IMR-90 (cell line): ENCODE results near the gene FAF1. TPM values are rescaled to one million over a fixed set of nuclear protein-coding genes. Genes with fewer than 3 reads are reported as not detected.

Source experiments
- ATAC-seq: fragments of 200-7000 bp; cut with Tn5 transposase; 2 replicates; pipeline ENCODE4 v1.9.1; 2020; ENCODE audit warnings: low read depth, mild to moderate bottlenecking, moderate library complexity
- BruUV-seq: library from RNA; stranded (reverse); fragments of 400-500 nt; replicated peaks from 2 replicates; lab custom pipeline; 2021; lab: Mats Ljungman, UMichigan
- CTCF ChIA-PET: fragments of 300-600 bp; formaldehyde crosslinking; extraction: SDS; loops from one replicate; lab custom pipeline; 2021; ENCODE audit warnings: antibody characterized with exemption; lab: Yijun Ruan, JAX
- POLR2A ChIA-PET: fragments of 300-600 bp; sonication (Branson Sonifier 250); formaldehyde crosslinking; loops from one replicate; lab custom pipeline; 2022; ENCODE audit warnings: antibody characterized with exemption; ENCODE audit not compliant: unreplicated experiment; lab: Charles Lee
- DNase-seq: peaks from one replicate; pipeline ENCODE4 v3.0.0; 2013
- H2AFZ ChIP-seq: replicated peaks from 2 replicates; pipeline ENCODE3; 2013; ENCODE audit warnings: low read length, mild to moderate bottlenecking; ENCODE audit not compliant: poor library complexity
- H2AK5ac ChIP-seq: 2 replicates; pipeline ENCODE4 v1.6.1; 2013; ENCODE audit warnings: low read depth, low read length, inconsistent platforms
- H2AK9ac ChIP-seq: replicated peaks from 2 replicates; pipeline ENCODE3; 2013; ENCODE audit warnings: mild to moderate bottlenecking, low read depth, low read length, moderate library complexity; ENCODE audit not compliant: poor library complexity
- H2BK120ac ChIP-seq: 2 replicates; pipeline ENCODE4 v1.6.1; 2013; ENCODE audit warnings: low read depth, low read length, inconsistent platforms
- H2BK15ac ChIP-seq: 3 replicates; pipeline ENCODE4 v1.6.1; 2013; ENCODE audit warnings: low read depth, low read length, inconsistent platforms
- H2BK20ac ChIP-seq: 2 replicates; pipeline ENCODE4 v1.6.1; 2013; ENCODE audit warnings: low read depth, mild to moderate bottlenecking, inconsistent platforms, low read length, moderate library complexity
- H2BK5ac ChIP-seq: 2 replicates; pipeline ENCODE4 v1.6.1; 2013; ENCODE audit warnings: mild to moderate bottlenecking, low read depth, low read length, inconsistent platforms; ENCODE audit not compliant: poor library complexity, severe bottlenecking
- H3K14ac ChIP-seq: replicated peaks from 2 replicates; pipeline ENCODE4 v1.6.1; 2013; ENCODE audit warnings: low read depth, low read length, inconsistent platforms
- H3K18ac ChIP-seq: 2 replicates; pipeline ENCODE4 v1.6.1; 2013; ENCODE audit warnings: low read depth, low read length, control low read depth
- H3K23ac ChIP-seq: 2 replicates; pipeline ENCODE4 v1.6.1; 2013; ENCODE audit warnings: low read depth, low read length, inconsistent platforms
- H3K27ac ChIP-seq: 2 replicates; pipeline ENCODE4 v1.5.1; 2013; ENCODE audit warnings: mild to moderate bottlenecking, control low read depth, low read length; ENCODE audit not compliant: insufficient read depth
- H3K27me3 ChIP-seq: 2 replicates; pipeline ENCODE4 v1.6.1; 2013; ENCODE audit warnings: low read length; ENCODE audit not compliant: control insufficient read depth, insufficient read depth
- H3K36me3 ChIP-seq: 2 replicates; pipeline ENCODE4 v1.6.1; 2013; ENCODE audit warnings: low read length, mixed read lengths; ENCODE audit not compliant: control insufficient read depth, insufficient read depth
- H3K4ac ChIP-seq: 2 replicates; pipeline ENCODE4 v1.6.1; 2013; ENCODE audit warnings: low read depth, low read length, inconsistent platforms
- H3K4me1 ChIP-seq: 2 replicates; pipeline ENCODE4 v1.6.1; 2013; ENCODE audit warnings: low read length, mixed read lengths; ENCODE audit not compliant: control insufficient read depth, insufficient read depth
- H3K4me2 ChIP-seq: 2 replicates; pipeline ENCODE4 v1.6.1; 2013; ENCODE audit warnings: low read depth, mild to moderate bottlenecking, control low read depth, low read length, moderate library complexity
- H3K4me3 ChIP-seq: 2 replicates; pipeline ENCODE4 v1.5.1; 2013; ENCODE audit warnings: low read depth, mild to moderate bottlenecking, control low read depth, low read length, moderate library complexity; ENCODE audit not compliant: insufficient read depth
- H3K56ac ChIP-seq: 2 replicates; pipeline ENCODE4 v1.6.1; 2013; ENCODE audit warnings: low read length, inconsistent platforms; ENCODE audit not compliant: insufficient read depth; ENCODE audit errors: extremely low read depth
- H3K79me1 ChIP-seq, 2 experiments: 2 replicates each; pipeline ENCODE4 v1.6.1; 2013; ENCODE audit warnings: low read length in 2 of 2, inconsistent platforms in 1 of 2, low read depth in 1 of 2
- H3K9ac ChIP-seq: 2 replicates; pipeline ENCODE4 v1.6.1; 2013; ENCODE audit warnings: low read depth, low read length, control low read depth
- H3K9me1 ChIP-seq: 2 replicates; pipeline ENCODE4 v1.6.1; 2013; ENCODE audit warnings: low read length, inconsistent platforms; ENCODE audit not compliant: insufficient read depth
- H3K9me3 ChIP-seq: 2 replicates; pipeline ENCODE4 v1.6.1; 2013; ENCODE audit warnings: low read length; ENCODE audit not compliant: control insufficient read depth, insufficient read depth
- H4K20me1 ChIP-seq: 2 replicates; pipeline ENCODE4 v1.6.1; 2013; ENCODE audit warnings: low read length, inconsistent platforms; ENCODE audit not compliant: insufficient read depth
- H4K5ac ChIP-seq: 2 replicates; pipeline ENCODE4 v1.6.1; 2013; ENCODE audit warnings: mild to moderate bottlenecking, low read depth, low read length, control low read depth
- H4K8ac ChIP-seq, 2 experiments: 2 replicates each; pipeline ENCODE4 v1.6.1; 2013; ENCODE audit warnings: low read depth in 2 of 2, low read length in 2 of 2, control low read depth in 1 of 2, inconsistent platforms in 1 of 2
- H4K91ac ChIP-seq: 2 replicates; pipeline ENCODE4 v1.6.1; 2013; ENCODE audit warnings: low read depth, low read length, inconsistent platforms; ENCODE audit not compliant: insufficient read depth
- ELK1 ChIP-seq: fragments of 150-350 bp; IDR thresholded peaks from 2 replicates; pipeline ENCODE4 v1.6.1; 2016; ENCODE audit warnings: low read depth, mild to moderate bottlenecking, low read length, moderate library complexity, borderline replicate concordance
- SMC3 ChIP-seq: fragments of 150-350 bp; IDR thresholded peaks from 2 replicates; pipeline ENCODE4 v1.6.1; 2016; ENCODE audit warnings: low read depth, mild to moderate bottlenecking, antibody characterized with exemption, low read length, moderate library complexity
- dilution Hi-C: fragments of 300-500 bp; cut with HindIII; formaldehyde crosslinking; loops from one replicate; pipeline ENCODE4 v1.14.3; 2018; ENCODE audit warnings: low sequenced_read_pairs; ENCODE audit not compliant: unreplicated experiment
- in situ Hi-C: fragments of 300-500 bp; cut with MboI; formaldehyde crosslinking; loops from 3 replicates; pipeline ENCODE4 v1.14.3; 2019; ENCODE audit warnings: low sequenced_read_pairs, inconsistent platforms, mixed read lengths
- intact Hi-C: fragments of 100-400 bp; cut with micrococcal nuclease; formaldehyde crosslinking; loops from 2 replicates; pipeline ENCODE4 v1.10.0; 2022
- polyA plus RNA-seq, 3 experiments: library from polyadenylated mRNA; depleted of rRNA; stranded (reverse); fragments of >200 nt; gene quantifications; 2 replicates each; pipeline ENCODE4 v1.2.3, GENCODE V29; 2012; ENCODE audit warnings: low replicate concordance in 1 of 3
- total RNA-seq: library from RNA; depleted of rRNA; stranded (reverse); fragments of >200 nt; gene quantifications from 2 replicates; pipeline ENCODE4 v1.2.3, GENCODE V29; 2012

Gene FAF1
- total and polyA plus RNA-seq, 2 of the 4 experiments (the other 2 are of a cell fraction) = 18.8 to 72.9 TPM

- Histone ChIP-seq H4K5ac (no peak overlapping the region), H3K36me3 (no peaks in the 10 kb centered on the region; the same call in 1 of the 2 replicates), H2BK20ac (no peak overlapping the region), H3K4me3 (no peak overlapping the region), H3K56ac (no peak overlapping the region), H2AK5ac (no peak overlapping the region), H3K27me3 (no peaks in the 10 kb centered on the region), H2BK5ac (no peak overlapping the region), H3K14ac (no peak overlapping the region), H2AK9ac (no peak overlapping the region), H3K4me1 (no peaks in the 10 kb centered on the region), H4K91ac (no peak overlapping the region), H2BK120ac (no peak overlapping the region), H3K9ac (no peak overlapping the region), H3K9me3 (no peaks in the 10 kb centered on the region), H3K9me1 (no peaks in the 10 kb centered on the region), H3K23ac (no peak overlapping the region), H3K4me2 (no peak overlapping the region), H3K18ac (no peak overlapping the region), H4K20me1 (no peaks in the 10 kb centered on the region), H3K79me1 (no peaks in the 10 kb centered on the region), H2AFZ (no peak overlapping the region), H2BK15ac (no peak overlapping the region), H4K8ac (no peak overlapping the region), H3K27ac (no peak overlapping the region), H3K4ac (no peak overlapping the region)
- ChIA-PET POLR2A (interaction anchor here (0.6 kb wide), 1 partner anchor 21 kb away, joined by 3 read pairs; no protein-coding TSS in a partner anchor), CTCF (no interaction called here)
- ATAC-seq = no peak
- intact Hi-C loops = no loop called here
- no peak for DNase-seq
- TF ChIP-seq SMC3 (no peak), ELK1 (no peak)
- dilution Hi-C loops = no loop called here
- BruUV-seq = no TSS peak
- in situ Hi-C loops = no loop called here
Measured at GRCh38 chr1:50508040-50508586, 452.0 kb downstream of the FAF1 start.
